Measurements from ENCODE around the gene MARCHF4. TPM values are rescaled to one million over a fixed set of nuclear protein-coding genes. Genes with fewer than 3 reads are reported as not detected.

MARCHF4 gene
- total RNA-seq, 1 experiment from 2014 or later, result 6.1 TPM

- TF ChIP-seq EZH2 (IDR thresholded peaks at IDR 0.05; ENCODE audit: borderline replicate concordance, low read depth, low read length, poor library complexity, severe bottlenecking), result no peak
- no peak for TF ChIP-seq CTCF (conservative IDR thresholded peaks at IDR 0.05; ENCODE audit: low read depth, low read length)
- peaks cover 21% of the 10 kb centered on the region for H3K27me3 ChIP-seq (replicated peaks; ENCODE audit: insufficient read depth, low read depth, low read length, poor library complexity)
- BruUV-seq (replicated peaks), result no TSS peak
- peak; percentile 68 for DNase-seq (ENCODE audit: low spot score)
- H3K4me3 ChIP-seq (ENCODE audit: low read depth, low read length, poor library complexity, severe bottlenecking), result peak overlapping the region; percentile 48
- intact Hi-C loops (cut with micrococcal nuclease; ENCODE audit: unreplicated experiment), result no loop called here
- no peaks in the 10 kb centered on the region for H3K9me3 ChIP-seq (ENCODE audit: low read depth, low read length, poor library complexity, severe bottlenecking)
- peaks cover 20% of the 10 kb centered on the region for H3K4me1 ChIP-seq (ENCODE audit: insufficient read depth, low read length, poor library complexity, severe bottlenecking)
- no peaks in the 10 kb centered on the region for H3K36me3 ChIP-seq (ENCODE audit: insufficient read depth, low read length, poor library complexity, severe bottlenecking)
- POLR2A ChIA-PET (ENCODE audit: low non-redundant PET), result no interaction called here
- H3K27ac ChIP-seq (ENCODE audit: low read depth, low read length, poor library complexity, severe bottlenecking), result no peak overlapping the region
- CTCF ChIA-PET, result interaction anchor here (0.6 kb wide), 1 partner anchor 258 kb away, joined by 4 read pairs; no protein-coding TSS in a partner anchor
These were observed 543 bp upstream of the MARCHF4 start for GRCh38 chr2:216372761-216373291.

- no TSS peak for BruUV-seq (replicated peaks)
- ChIA-PET POLR2A (ENCODE audit: low non-redundant PET) (no interaction called here), CTCF (no interaction called here)
- peak; percentile 57 for TF ChIP-seq EZH2 (IDR thresholded peaks at IDR 0.05; ENCODE audit: borderline replicate concordance, low read depth, low read length, poor library complexity, severe bottlenecking)
- TF ChIP-seq CTCF (conservative IDR thresholded peaks at IDR 0.05; ENCODE audit: low read depth, low read length), result no peak
- peak overlapping the region; percentile 48 for H3K4me3 ChIP-seq (ENCODE audit: low read depth, low read length, poor library complexity, severe bottlenecking)
- H3K9me3 ChIP-seq (ENCODE audit: low read depth, low read length, poor library complexity, severe bottlenecking), result no peaks in the 10 kb centered on the region
- H3K27ac ChIP-seq (ENCODE audit: low read depth, low read length, poor library complexity, severe bottlenecking), result no peak overlapping the region
- no peak for DNase-seq (ENCODE audit: low spot score)
- peaks cover 35% of the 10 kb centered on the region for H3K4me1 ChIP-seq (ENCODE audit: insufficient read depth, low read length, poor library complexity, severe bottlenecking)
- intact Hi-C loops (cut with micrococcal nuclease; ENCODE audit: unreplicated experiment), result no loop called here
- H3K27me3 ChIP-seq (replicated peaks; ENCODE audit: insufficient read depth, low read depth, low read length, poor library complexity), result peaks cover 21% of the 10 kb centered on the region
- no peaks in the 10 kb centered on the region for H3K36me3 ChIP-seq (ENCODE audit: insufficient read depth, low read length, poor library complexity, severe bottlenecking)
These were observed 1.1 kb downstream of the MARCHF4 start for GRCh38 chr2:216370961-216371712.

GRCh38 chr2:216369821-216370220 is 2.5 kb downstream of the MARCHF4 start:
- POLR2A ChIA-PET (ENCODE audit: low non-redundant PET), result no interaction called here

More at GRCh38 chr2:216369821-216370220, 2.5 kb downstream of the MARCHF4 start:
- Histone ChIP-seq H3K36me3 (ENCODE audit: insufficient read depth, low read length, poor library complexity, severe bottlenecking) (no peaks in the 10 kb centered on the region), H3K9me3 (ENCODE audit: low read depth, low read length, poor library complexity, severe bottlenecking) (no peaks in the 10 kb centered on the region), H3K27me3 (replicated peaks; ENCODE audit: insufficient read depth, low read depth, low read length, poor library complexity) (peaks cover 21% of the 10 kb centered on the region), H3K4me1 (ENCODE audit: insufficient read depth, low read length, poor library complexity, severe bottlenecking) (peaks cover 35% of the 10 kb centered on the region), H3K27ac (ENCODE audit: low read depth, low read length, poor library complexity, severe bottlenecking) (no peak overlapping the region), H3K4me3 (ENCODE audit: low read depth, low read length, poor library complexity, severe bottlenecking) (no peak overlapping the region)
- no peak for DNase-seq (ENCODE audit: low spot score)
- CTCF ChIA-PET, result no interaction called here
- no TSS peak for BruUV-seq (replicated peaks)
- intact Hi-C loops (cut with micrococcal nuclease; ENCODE audit: unreplicated experiment), result no loop called here
- TF ChIP-seq CTCF (conservative IDR thresholded peaks at IDR 0.05; ENCODE audit: low read depth, low read length), result no peak
- TF ChIP-seq EZH2 (IDR thresholded peaks at IDR 0.05; ENCODE audit: borderline replicate concordance, low read depth, low read length, poor library complexity, severe bottlenecking), result no peak
